HFFc6 (cell line): Measurements from ENCODE around the gene ST7. TPM values are rescaled to one million over a fixed set of nuclear protein-coding genes. Genes with fewer than 3 reads are reported as not detected.
"Not testable (repeated sequence)": the region's sequence is repeated elsewhere in the genome, so short reads cannot be mapped to it uniquely, and the experiment has no call there.

Experiments used
- DNase-seq: peaks from one replicate; pipeline ENCODE4 v3.0.0-alpha.2; 2018
- H3K27ac Mint-ChIP-seq: 2 replicates; pipeline ENCODE4 v1.8.0; 2020; ENCODE audit warnings: mild to moderate bottlenecking, mixed read lengths
- H3K27me3 Mint-ChIP-seq: 2 replicates; pipeline ENCODE4 v1.8.0; 2021; ENCODE audit warnings: mild to moderate bottlenecking, moderate library complexity, mixed read lengths; ENCODE audit not compliant: insufficient read depth
- H3K36me3 Mint-ChIP-seq: 2 replicates; pipeline ENCODE4 v1.8.0; 2021; ENCODE audit warnings: low read depth, mixed read lengths
- H3K4me1 Mint-ChIP-seq: 2 replicates; pipeline ENCODE4 v1.8.0; 2020; ENCODE audit warnings: low read depth, mixed read lengths
- H3K4me3 Mint-ChIP-seq: 2 replicates; pipeline ENCODE4 v1.8.0; 2020; ENCODE audit warnings: mild to moderate bottlenecking, moderate library complexity, mixed read lengths
- H3K9me3 Mint-ChIP-seq: 2 replicates; pipeline ENCODE4 v1.8.0; 2020; ENCODE audit warnings: mild to moderate bottlenecking, mixed read lengths
- total RNA-seq, 6 experiments: library from RNA; stranded (reverse); fragmentation: NEBNext Ultra II Directional; extraction: Animal tissue kit (Norgen Biotek cat#: 25700); gene quantifications; 2 replicates in 1 of 6; 3 replicates in 5 of 6; pipeline ENCODE4 v1.2.3, GENCODE V29; 2021
- TF ChIP-seq, protein P1 (sequence below): fragments of 200-600 bp; sonication (generic); IDR thresholded peaks from 2 replicates; pipeline ENCODE4 v1.5.0; 2021; ENCODE audit warnings: antibody characterized with exemption, mild to moderate bottlenecking

Gene ST7
- total RNA-seq, 6 experiments from 2014 or later: 13.5 to 18.8 (median 16.8) TPM

DNA sequence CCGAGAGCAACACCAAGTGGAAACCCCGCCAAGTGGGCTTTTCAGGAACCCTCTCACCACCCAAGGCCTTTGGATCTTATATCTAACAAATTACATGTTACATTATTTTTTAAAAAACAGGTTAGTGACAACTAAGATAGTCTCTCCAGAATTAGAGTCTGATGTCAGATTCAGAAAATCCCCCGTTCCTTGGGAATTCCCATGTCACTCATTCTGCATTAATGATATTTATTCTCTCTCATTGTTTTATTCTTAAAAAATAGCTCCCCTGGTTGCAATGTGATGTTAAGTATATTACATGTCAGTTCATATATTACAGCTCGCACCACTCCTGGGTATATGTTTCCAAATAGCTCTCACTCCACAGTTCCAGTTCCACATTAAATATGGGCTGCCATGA is 287.8 kb downstream of the ST7 start:
- Mint-ChIP-seq H3K27ac (no peak overlapping the region), H3K4me1 (no peaks in the 10 kb centered on the region), H3K9me3 (peaks cover 15% of the 10 kb centered on the region), H3K36me3 (0 out of 2 replicates have a peak, but pooled peaks cover 10% of the 10 kb centered on the region), H3K4me3 (no peak overlapping the region), H3K27me3 (peaks cover 8% of the 10 kb centered on the region)
- TF ChIP-seq, protein P1, sequence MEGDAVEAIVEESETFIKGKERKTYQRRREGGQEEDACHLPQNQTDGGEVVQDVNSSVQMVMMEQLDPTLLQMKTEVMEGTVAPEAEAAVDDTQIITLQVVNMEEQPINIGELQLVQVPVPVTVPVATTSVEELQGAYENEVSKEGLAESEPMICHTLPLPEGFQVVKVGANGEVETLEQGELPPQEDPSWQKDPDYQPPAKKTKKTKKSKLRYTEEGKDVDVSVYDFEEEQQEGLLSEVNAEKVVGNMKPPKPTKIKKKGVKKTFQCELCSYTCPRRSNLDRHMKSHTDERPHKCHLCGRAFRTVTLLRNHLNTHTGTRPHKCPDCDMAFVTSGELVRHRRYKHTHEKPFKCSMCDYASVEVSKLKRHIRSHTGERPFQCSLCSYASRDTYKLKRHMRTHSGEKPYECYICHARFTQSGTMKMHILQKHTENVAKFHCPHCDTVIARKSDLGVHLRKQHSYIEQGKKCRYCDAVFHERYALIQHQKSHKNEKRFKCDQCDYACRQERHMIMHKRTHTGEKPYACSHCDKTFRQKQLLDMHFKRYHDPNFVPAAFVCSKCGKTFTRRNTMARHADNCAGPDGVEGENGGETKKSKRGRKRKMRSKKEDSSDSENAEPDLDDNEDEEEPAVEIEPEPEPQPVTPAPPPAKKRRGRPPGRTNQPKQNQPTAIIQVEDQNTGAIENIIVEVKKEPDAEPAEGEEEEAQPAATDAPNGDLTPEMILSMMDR: no peak
- DNase-seq: no peak

DNA sequence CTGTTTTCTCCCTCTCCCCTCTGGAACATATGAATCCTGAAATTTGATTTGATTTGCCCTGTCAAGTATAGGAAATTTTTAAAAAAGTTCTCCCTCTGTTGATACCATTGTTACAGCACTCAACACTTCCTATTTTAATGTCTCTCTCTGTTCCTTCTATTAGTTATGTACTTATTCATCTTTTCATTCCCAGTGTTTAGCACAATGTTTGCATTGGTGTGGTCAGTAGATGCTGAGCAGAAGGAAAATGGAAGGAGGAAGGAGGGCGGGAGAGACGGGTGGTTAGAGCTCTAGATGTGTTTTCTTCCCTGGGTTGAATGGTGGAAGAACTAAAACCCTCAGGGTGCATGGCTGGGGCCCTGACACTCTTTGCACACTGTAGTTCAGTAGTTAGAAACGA is 290.1 kb downstream of the ST7 start:
- H3K4me3 Mint-ChIP-seq: no peak overlapping the region
- H3K36me3 Mint-ChIP-seq: 0 out of 2 replicates have a peak, but pooled peaks cover 6% of the 10 kb centered on the region
- peaks cover 8% of the 10 kb centered on the region for H3K4me1 Mint-ChIP-seq
- no peak for DNase-seq
- TF ChIP-seq, protein P1: no peak
- peaks cover 8% of the 10 kb centered on the region for H3K27me3 Mint-ChIP-seq
- H3K9me3 Mint-ChIP-seq: peaks cover 8% of the 10 kb centered on the region
- no peak overlapping the region for H3K27ac Mint-ChIP-seq

DNA sequence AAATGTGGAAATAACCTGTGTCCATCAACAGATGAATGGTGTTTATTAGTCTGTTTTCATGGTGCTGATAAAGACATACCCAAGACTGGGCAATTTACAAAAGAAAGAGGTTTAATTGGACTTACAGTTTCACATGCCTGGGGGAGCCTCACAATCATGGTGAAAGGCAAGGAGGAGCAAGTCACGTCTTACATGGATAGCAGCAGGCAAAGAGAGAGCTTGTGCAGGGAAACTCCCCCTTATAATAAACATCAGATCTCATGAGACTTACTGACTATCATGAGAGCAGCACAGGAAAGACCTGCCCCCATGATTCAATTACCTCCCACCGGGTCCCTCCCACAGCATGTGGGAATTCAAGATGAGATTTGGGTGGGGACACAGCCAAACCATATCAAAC is 292.4 kb downstream of the ST7 start:
- H3K27ac Mint-ChIP-seq, H3K4me3 Mint-ChIP-seq, H3K36me3 Mint-ChIP-seq, H3K27me3 Mint-ChIP-seq, DNase-seq, H3K9me3 Mint-ChIP-seq: not testable (repeated sequence)
- H3K4me1 Mint-ChIP-seq: peaks cover 27% of the 10 kb centered on the region

DNA sequence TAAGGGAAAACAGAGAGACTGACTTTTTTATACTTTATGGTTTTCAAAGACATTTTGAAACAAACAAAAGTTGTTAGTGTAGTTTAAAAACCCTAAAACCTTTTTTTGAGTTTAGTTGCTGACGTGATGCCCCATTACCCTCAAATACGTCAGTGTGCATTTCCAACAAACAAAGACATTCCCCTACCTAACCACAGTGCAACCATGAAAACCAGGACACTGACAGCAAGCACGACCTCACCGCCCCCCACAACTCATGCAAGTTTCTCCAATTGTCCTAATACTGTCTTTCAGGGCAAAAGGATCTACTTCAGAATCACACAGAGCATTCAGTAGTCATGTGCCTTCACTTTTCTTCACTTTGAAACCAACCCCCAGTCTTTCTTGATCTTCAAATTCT is 294.5 kb downstream of the ST7 start:
- H3K36me3 Mint-ChIP-seq: 0 out of 2 replicates have a peak, but pooled peaks cover 6% of the 10 kb centered on the region
- peaks cover 3% of the 10 kb centered on the region for H3K27me3 Mint-ChIP-seq
- H3K4me3 Mint-ChIP-seq: no peak overlapping the region
- peaks cover 8% of the 10 kb centered on the region for H3K9me3 Mint-ChIP-seq
- TF ChIP-seq, protein P1: no peak
- DNase-seq: no peak
- no peak overlapping the region for H3K27ac Mint-ChIP-seq
- peaks cover 45% of the 10 kb centered on the region for H3K4me1 Mint-ChIP-seq

DNA sequence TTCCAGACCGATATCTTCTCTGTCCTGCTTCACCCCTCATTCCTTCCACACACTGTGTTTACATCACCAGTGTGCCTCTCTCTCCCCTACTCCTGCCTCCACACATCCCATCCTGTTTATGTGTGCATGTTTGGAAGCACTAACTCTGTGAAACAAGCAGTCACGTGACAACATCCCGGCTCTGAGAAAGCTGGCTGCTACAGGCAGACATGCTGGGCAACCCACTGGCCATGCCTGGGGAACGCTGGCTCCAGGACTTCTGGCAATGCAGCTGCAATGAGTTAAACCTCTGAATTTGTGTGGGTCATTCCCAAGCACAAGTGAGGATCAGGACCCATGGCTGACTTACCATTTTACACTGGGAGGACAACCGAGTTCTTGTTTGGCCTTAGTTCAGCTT is 295.5 kb downstream of the ST7 start:
- no peak overlapping the region for H3K4me3 Mint-ChIP-seq
- TF ChIP-seq, protein P1: no peak
- peak; percentile 12 for DNase-seq
- 0 out of 2 replicates have a peak, but pooled peaks cover 6% of the 10 kb centered on the region for H3K36me3 Mint-ChIP-seq
- H3K27me3 Mint-ChIP-seq: peaks cover 3% of the 10 kb centered on the region; the same call in 1 of the 2 replicates
- peaks cover 45% of the 10 kb centered on the region for H3K4me1 Mint-ChIP-seq
- H3K27ac Mint-ChIP-seq: no peak overlapping the region
- H3K9me3 Mint-ChIP-seq: peaks cover 8% of the 10 kb centered on the region

DNA sequence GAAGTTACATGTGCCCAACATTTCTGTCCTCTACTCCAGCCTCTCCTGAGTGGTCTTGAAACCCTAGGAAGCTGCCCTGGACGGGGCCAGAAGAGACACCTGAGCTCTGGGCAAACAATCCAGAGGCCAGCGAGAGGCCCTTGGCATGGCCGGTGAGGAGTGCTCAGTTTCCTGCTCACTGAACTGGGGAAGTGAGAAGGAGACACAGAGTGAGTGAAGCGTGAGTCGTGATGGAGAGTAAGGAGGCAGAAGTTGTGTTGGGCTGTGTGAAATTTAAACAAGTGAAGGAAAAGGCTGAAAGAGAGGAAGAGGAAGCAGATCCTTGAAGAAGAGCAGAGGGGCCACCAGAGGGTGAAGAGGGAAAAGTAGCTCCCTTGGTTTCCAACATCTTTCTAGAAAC is 296.4 kb downstream of the ST7 start:
- Mint-ChIP-seq H3K36me3 (0 out of 2 replicates have a peak, but pooled peaks cover 6% of the 10 kb centered on the region), H3K4me1 (peaks cover 45% of the 10 kb centered on the region), H3K27ac (peak overlapping the region; percentile 8; the same call in 1 of the 2 replicates), H3K9me3 (peaks cover 8% of the 10 kb centered on the region), H3K27me3 (peaks cover 7% of the 10 kb centered on the region; the same call in 1 of the 2 replicates), H3K4me3 (no peak overlapping the region)
- DNase-seq: no peak
- TF ChIP-seq, protein P1: no peak
